Panc1 (cell line): Measurements from ENCODE around the gene GALNT18.

Source experiments
- CTCF ChIP-seq: fragments of 450-650 bp; IDR thresholded peaks from 2 replicates; pipeline ENCODE4 v1.5.1; 2017; ENCODE audit warnings: mild to moderate bottlenecking
- POLR2AphosphoS5 ChIP-seq: IDR thresholded peaks from 2 replicates; pipeline ENCODE4 v1.6.1; 2012; ENCODE audit warnings: mild to moderate bottlenecking, low read depth, low read length, moderate library complexity
- SIN3A ChIP-seq: IDR thresholded peaks from 2 replicates; pipeline ENCODE4 v1.6.1; 2012; ENCODE audit warnings: low read depth, mild to moderate bottlenecking, low read length, moderate library complexity, borderline replicate concordance; ENCODE audit not compliant: insufficient read depth
- TCF7L2 ChIP-seq: IDR thresholded peaks from 2 replicates; pipeline ENCODE4 v1.6.1; 2011; ENCODE audit warnings: mild to moderate bottlenecking, low read depth, low read length, inconsistent platforms
- TF ChIP-seq, protein P1 (sequence below), 2 experiments: IDR thresholded peaks; 2 replicates each; pipeline ENCODE4 v1.6.1; 2011 to 2012; ENCODE audit warnings: low read depth in 2 of 2, control low read depth in 1 of 2, low read length in 1 of 2, mild to moderate bottlenecking in 1 of 2, moderate library complexity in 1 of 2; ENCODE audit not compliant: insufficient read depth in 1 of 2

DNA sequence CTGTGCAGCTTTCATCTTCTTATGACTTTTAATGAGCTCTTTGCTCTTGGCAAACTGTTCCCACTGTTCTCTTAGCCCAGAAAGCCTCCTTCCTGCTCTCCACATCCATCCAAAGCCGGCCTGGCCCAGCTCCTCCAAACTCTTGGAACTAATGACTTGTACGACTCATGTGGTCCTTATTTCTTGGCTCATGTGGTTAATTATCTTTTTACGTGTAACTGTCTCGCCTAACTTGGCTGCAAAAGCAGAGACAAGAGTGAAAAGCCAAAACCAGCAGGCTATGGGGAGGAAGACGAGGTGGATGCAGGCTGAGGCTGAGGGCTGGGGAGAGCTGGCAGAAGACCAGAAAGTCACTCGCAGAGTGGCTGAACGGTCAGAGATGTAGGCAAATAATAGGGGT lies 274.2 kb downstream of the GALNT18 start:
- TF ChIP-seq CTCF: no peak
- no peak for TF ChIP-seq POLR2AphosphoS5
- no peak for TF ChIP-seq TCF7L2
- TF ChIP-seq, protein P1, sequence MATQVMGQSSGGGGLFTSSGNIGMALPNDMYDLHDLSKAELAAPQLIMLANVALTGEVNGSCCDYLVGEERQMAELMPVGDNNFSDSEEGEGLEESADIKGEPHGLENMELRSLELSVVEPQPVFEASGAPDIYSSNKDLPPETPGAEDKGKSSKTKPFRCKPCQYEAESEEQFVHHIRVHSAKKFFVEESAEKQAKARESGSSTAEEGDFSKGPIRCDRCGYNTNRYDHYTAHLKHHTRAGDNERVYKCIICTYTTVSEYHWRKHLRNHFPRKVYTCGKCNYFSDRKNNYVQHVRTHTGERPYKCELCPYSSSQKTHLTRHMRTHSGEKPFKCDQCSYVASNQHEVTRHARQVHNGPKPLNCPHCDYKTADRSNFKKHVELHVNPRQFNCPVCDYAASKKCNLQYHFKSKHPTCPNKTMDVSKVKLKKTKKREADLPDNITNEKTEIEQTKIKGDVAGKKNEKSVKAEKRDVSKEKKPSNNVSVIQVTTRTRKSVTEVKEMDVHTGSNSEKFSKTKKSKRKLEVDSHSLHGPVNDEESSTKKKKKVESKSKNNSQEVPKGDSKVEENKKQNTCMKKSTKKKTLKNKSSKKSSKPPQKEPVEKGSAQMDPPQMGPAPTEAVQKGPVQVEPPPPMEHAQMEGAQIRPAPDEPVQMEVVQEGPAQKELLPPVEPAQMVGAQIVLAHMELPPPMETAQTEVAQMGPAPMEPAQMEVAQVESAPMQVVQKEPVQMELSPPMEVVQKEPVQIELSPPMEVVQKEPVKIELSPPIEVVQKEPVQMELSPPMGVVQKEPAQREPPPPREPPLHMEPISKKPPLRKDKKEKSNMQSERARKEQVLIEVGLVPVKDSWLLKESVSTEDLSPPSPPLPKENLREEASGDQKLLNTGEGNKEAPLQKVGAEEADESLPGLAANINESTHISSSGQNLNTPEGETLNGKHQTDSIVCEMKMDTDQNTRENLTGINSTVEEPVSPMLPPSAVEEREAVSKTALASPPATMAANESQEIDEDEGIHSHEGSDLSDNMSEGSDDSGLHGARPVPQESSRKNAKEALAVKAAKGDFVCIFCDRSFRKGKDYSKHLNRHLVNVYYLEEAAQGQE (IDR thresholded peaks at IDR 0.05; ENCODE audit: insufficient read depth in 1 of 2, low read depth in 2 of 2, low read length in 1 of 2): no peak
- no peak for TF ChIP-seq SIN3A
